Tibial nerve (tissue), 4 donors: ENCODE measurements around the gene DNAH10.

Experiments
- EP300 ChIP-seq, 2 donors: sonication (generic); formaldehyde crosslinking; IDR thresholded peaks; one replicate each; pipeline ENCODE4 v1.6.1; 2017; ENCODE audit warnings: antibody characterized with exemption in 2 of 2, mild to moderate bottlenecking in 1 of 2
- POLR2A ChIP-seq, 2 donors: fragments of 450-650 bp; IDR thresholded peaks; one replicate each; pipeline ENCODE4 v1.6.1; 2017; ENCODE audit warnings: antibody characterized with exemption in 2 of 2, mild to moderate bottlenecking in 2 of 2, moderate library complexity in 2 of 2
- TF ChIP-seq, protein P1 (sequence below), 5 experiments: fragments of 200-600 bp in 3 of 5; fragments of 450-650 bp in 2 of 5; sonication (generic) in 3 of 5; IDR thresholded peaks; one replicate each; pipeline ENCODE4 v1.5.1; 2016 to 2019; ENCODE audit warnings: antibody characterized with exemption in 5 of 5, mild to moderate bottlenecking in 3 of 5, moderate library complexity in 2 of 5

DNA sequence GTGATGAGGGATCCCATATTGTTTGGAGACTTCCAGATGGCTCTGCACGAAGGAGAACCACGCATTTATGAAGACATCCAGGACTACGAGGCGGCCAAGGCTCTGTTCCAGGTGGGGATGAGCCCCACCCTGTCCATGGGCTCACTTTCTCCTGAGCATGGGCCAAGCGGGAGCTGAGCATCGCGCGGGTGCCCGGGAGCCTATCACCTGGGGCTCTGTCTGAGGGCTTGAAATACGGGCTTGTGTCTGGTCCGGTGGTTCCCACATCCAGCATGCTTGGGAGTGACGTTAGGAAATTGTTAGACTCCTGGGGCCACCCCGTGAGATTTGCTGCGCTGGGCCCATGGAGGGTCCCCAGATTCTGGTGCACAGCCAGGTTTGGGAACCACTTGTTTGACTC is 117.6 kb downstream of the DNAH10 start:
- TF ChIP-seq, protein P1, sequence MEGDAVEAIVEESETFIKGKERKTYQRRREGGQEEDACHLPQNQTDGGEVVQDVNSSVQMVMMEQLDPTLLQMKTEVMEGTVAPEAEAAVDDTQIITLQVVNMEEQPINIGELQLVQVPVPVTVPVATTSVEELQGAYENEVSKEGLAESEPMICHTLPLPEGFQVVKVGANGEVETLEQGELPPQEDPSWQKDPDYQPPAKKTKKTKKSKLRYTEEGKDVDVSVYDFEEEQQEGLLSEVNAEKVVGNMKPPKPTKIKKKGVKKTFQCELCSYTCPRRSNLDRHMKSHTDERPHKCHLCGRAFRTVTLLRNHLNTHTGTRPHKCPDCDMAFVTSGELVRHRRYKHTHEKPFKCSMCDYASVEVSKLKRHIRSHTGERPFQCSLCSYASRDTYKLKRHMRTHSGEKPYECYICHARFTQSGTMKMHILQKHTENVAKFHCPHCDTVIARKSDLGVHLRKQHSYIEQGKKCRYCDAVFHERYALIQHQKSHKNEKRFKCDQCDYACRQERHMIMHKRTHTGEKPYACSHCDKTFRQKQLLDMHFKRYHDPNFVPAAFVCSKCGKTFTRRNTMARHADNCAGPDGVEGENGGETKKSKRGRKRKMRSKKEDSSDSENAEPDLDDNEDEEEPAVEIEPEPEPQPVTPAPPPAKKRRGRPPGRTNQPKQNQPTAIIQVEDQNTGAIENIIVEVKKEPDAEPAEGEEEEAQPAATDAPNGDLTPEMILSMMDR (IDR thresholded peaks at IDR 0.05): no peak
- no peak for TF ChIP-seq POLR2A (IDR thresholded peaks at IDR 0.05)
- no peak for TF ChIP-seq EP300 (IDR thresholded peaks at IDR 0.05)
